GM18508 (cell line): ENCODE measurements around the gene SPAG16.
"Not testable (repeated sequence)": the region's sequence is repeated elsewhere in the genome, so short reads cannot be mapped to it uniquely, and the experiment has no call there.

Source experiments
- ATAC-seq: cut with Tn5 transposase; IDR thresholded peaks from one replicate; pipeline ENCODE4 v1.9.1; 2021; ENCODE audit warnings: moderate number of reproducible peaks; ENCODE audit not compliant: insufficient read depth, unreplicated experiment

Gene SPAG16

GRCh38 chr2:213688133-213688532 is 403.9 kb downstream of the SPAG16 start:
- no peak for ATAC-seq

DNA sequence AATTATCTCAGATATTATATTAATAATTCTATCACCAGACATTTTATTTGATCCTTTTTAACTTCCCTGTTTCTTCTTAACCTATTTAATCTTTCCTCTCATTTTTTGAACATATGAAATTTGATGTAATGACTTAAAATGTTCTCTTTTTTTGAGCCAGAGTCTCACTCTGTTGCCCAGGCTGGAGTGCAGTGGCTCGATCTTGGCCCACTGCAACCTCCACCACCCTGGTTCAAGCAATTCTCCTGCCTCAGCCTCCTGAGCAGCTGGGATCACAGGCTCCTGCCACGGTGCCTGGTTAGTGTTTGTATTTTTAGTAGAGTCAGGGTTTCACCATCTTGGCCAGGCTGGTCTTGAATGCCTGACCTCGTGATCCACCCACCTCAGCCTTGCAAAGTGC is 404.6 kb downstream of the SPAG16 start:
- ATAC-seq: not testable (repeated sequence)

DNA sequence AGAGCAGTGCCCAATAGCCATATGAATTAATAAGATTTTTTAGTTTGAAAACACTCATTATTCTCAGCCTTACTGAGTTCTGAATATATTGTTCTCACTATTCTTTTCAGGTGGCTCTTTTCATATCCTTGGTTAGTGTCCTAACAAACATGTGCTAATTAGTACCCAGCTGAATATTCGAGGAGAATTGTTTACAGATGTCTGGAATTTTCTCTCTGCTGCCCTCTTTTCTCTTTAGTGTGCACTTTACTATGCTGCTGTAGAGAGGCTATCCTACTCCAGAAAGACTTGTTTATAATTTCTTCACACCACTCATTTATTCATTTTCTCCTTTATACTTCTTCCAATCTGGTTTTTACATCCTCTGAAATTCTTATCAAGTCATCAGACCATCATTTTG is 405.3 kb downstream of the SPAG16 start:
- ATAC-seq: no peak

- peak; percentile 60 for ATAC-seq
Measured at GRCh38 chr2:213691351-213691750, 407.1 kb downstream of the SPAG16 start.

DNA sequence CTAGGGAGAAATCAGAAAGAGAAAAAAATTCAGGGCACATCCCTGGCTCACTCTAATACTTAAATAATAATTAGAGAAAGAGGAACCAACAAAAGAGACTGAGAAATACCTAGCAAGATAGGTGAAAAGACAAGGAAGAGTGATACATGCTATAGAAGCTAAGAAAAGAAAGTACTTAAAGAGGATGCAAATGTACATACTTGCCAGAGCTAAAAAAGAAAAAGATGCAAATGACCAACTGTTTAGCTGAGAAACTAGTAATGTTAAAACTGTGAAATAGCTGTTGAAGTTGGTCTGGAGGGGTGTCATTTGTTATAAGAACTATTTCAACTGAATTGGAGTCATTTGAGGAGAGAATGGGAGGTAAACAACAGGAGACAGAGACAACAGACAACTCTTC is 412.2 kb downstream of the SPAG16 start:
- peak; percentile 54 for ATAC-seq

DNA sequence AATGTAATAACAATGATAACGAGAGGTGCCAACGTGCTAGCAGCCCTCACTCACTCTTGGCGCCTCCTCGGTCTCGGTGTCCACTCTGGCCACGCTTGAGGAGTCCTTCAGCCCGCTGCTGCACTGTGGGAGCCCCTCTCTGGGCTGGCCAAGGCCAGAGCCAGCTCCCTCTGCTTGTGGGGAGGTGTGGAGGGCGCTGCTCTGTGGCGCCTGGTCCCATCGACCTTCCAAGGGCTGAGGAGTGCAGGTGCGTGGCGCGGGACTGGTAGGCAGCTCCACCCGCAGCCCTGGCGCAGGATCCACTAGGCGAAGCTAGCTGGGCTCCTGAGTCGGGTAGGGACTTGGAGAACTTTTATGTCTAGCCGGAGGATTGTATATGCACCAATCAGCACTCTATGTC is 417.1 kb downstream of the SPAG16 start:
- not testable (repeated sequence) for ATAC-seq

DNA sequence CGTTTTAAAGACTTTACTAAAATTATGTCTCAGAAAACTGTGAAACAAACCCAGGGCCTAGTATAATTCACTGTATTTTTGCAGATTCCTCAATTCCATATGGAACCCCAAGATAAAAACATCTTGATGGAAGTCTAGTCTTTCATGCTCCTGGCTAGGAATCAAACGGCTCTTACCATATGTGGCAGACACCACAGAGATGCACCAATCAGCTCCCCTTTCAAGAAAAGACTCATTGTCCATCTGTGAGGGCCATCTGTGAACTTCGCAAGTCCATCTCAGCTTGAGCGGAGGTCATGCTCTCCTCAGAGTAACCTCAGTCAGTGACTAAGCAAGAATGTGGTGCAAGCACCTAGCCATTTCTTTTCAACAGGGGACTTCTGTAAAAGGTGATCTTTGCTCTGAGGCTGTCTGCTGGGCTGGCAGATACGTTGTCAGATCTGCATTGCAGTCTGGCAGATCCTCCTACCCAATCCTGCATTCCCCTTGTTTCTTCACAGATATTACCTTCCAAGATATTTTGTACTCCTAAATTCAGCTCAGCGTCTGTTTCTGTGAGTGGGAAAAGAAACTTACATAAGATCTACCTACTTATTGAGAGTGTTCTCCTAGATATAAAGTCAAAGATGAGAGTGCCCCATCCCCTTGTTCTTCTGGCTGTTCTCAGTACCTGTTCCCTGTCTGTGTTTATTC is 419.3 kb downstream of the SPAG16 start:
- ATAC-seq: no peak

- ATAC-seq: no peak
Measured at GRCh38 chr2:213710164-213710563, 425.9 kb downstream of the SPAG16 start.

DNA sequence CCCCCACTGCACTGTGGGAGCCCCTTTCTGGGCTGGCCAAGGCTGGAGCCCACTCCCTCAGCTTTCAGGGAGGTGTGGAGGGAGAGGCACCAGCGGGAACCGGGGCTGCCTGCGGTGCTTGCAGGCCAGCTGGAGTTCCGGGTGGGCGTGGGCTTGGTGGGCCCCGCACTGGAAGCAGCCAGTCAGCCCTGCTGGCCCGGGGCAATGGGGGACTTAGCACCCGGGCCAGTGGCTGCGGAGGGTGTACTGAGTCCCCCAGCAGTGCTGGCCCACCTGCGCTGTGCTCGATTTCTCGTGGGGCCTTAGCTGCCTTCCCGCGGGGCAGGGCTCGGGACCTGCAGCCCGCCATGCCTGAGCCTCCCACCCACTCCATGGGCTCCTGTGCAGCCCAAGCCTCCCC is 434.1 kb downstream of the SPAG16 start:
- ATAC-seq: not testable (repeated sequence)

- ATAC-seq: no peak
Measured at GRCh38 chr2:213722565-213722964, 438.3 kb downstream of the SPAG16 start.

- no peak for ATAC-seq
Measured at GRCh38 chr2:213723041-213723560, 438.8 kb downstream of the SPAG16 start.

DNA sequence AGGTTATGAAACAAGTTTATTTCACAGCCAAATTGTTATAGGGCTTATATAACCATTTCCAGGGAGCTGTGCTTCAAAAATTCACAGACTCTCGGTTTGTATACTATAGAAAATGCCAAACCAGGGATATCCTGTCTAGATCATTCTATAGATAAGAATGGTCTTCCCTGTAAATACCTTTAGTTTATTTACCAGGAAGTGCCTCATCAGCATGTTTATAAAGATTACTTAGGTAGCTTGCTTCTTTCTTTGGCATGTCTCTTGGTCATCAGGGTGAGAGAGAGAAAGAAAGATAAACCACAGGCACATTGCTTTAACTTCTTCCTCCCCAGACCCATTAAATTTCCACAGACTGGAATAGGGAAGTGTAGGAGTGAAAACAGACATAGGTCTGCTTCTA is 439.4 kb downstream of the SPAG16 start:
- no peak for ATAC-seq

DNA sequence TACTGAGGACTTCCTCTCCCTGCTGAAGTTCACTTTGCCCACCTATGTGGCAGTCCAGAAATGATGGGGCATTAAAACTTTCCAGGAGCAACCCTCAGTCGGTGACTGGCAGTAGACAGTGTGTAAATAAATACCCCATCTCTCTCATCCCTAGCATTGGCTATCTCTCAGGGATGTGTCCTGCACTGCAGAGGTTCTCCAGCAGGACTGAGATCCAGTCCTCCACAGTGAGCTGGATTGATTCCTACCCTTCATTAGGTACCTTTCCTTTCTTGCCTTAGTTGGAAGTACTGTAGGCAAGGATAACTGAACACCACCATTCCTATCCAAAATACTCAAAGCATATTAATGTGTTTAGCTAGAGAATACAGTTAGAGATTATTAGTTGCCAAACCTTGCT is 441.8 kb downstream of the SPAG16 start:
- ATAC-seq: no peak

DNA sequence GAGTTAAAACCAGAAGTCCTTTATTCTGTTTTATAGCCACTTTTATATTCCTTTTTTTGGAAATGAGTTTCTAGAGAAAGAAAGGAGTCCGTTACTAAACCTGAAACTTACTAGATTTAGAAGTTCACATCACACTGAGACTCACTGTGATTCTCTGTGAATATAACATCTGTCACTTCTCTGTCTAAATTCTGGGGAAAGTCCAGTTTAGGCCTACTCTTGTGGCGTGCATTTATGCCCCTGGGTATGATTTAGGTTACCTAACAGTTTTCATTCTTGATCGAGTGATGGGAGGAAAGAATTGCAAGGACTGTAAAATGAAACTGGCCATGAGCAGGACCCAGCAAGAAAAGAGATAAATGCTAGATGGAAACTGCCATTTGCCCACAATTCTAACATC is 449.6 kb downstream of the SPAG16 start:
- ATAC-seq: peak; percentile 90

GRCh38 chr2:213740453-213740852 is 456.2 kb downstream of the SPAG16 start:
- peak; percentile 95 for ATAC-seq

DNA sequence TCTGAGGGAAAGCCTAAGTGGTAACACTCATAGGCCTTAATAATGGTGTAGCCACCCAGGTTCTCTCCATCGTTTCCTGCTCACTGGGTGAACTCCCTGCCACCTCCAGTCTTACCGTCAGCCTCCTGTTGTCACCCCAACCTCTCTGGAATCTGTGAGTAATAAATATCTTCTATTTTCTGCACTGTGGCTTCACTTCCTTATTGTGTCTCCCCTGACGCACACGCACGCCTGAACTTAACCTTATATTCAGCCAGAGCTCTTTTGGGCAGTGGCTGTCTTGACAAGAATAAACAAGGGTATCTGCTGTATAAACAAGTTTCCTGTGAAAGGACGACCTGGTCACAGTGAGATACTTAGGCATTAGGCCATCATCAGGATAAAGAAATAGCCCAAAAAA is 467.2 kb downstream of the SPAG16 start:
- peak; percentile 93 for ATAC-seq

- no peak for ATAC-seq
Measured at GRCh38 chr2:213752575-213752974, 468.3 kb downstream of the SPAG16 start.

- ATAC-seq: no peak
Measured at GRCh38 chr2:213757525-213757924, 473.3 kb downstream of the SPAG16 start.

DNA sequence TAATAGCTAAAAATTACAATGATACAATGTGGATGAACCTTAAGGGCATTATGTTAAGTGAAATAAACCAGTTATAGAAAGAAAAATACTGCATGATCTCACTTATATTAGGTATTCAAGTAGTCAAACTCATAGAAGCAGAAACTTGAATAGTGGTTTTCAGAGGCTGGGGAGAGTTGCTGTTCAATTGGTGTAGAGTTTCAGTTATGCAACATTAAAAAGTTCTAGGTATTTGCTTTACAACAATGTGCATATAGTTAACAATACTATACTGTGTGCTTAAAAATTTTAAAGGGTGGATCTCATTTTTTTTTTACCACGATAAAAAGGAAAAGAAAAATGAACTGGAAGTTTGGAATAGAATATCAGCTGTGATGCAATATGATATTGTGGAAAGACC is 479.1 kb downstream of the SPAG16 start:
- ATAC-seq: no peak

DNA sequence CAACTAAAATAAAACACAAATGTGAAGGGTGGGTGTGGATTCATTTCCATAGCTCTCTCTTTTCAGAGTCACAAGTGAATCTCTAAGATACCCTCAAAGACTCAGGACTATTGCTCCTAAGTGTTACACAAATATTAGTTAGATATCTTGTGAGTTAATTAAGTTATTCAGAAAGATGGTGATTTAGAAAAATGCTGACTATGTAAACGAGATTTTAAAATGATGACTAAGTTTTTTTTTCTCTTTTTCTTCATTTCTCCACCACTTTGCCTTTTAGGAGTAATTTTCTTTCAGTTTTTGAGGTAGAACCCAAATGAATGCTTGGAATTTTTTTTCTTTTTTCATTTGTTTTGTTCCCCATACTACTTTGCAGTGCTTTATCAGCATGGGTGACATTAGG is 479.7 kb downstream of the SPAG16 start:
- no peak for ATAC-seq

DNA sequence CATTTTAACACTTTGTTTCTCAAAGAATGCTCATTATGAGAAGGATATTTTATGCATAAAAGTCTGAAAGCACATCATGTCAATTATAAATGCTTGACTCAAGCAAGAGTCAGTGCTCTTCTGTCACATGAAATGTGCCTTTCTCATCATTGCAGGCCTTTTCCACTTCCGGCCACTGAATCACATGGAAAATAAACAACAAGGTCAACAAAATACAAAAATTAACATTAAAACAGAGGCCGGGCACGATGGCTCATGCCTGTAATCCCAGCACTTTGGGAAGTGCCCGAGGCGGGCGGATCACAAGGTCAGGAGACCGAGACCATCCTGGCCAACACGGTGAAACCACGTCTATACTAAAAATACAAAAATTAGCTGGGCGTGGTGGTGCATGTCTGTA is 480.6 kb downstream of the SPAG16 start:
- no peak for ATAC-seq

GRCh38 chr2:213766062-213766461 is 481.8 kb downstream of the SPAG16 start:
- peak; percentile 27 for ATAC-seq
